GM18499 (cell line): Measurements from ENCODE around the gene MLN.

ENCODE experiments used
- ATAC-seq: cut with Tn5 transposase; IDR thresholded peaks from one replicate; pipeline ENCODE4 v1.9.1; 2021; ENCODE audit warnings: moderate number of reproducible peaks; ENCODE audit not compliant: insufficient read depth, unreplicated experiment

Gene MLN

DNA sequence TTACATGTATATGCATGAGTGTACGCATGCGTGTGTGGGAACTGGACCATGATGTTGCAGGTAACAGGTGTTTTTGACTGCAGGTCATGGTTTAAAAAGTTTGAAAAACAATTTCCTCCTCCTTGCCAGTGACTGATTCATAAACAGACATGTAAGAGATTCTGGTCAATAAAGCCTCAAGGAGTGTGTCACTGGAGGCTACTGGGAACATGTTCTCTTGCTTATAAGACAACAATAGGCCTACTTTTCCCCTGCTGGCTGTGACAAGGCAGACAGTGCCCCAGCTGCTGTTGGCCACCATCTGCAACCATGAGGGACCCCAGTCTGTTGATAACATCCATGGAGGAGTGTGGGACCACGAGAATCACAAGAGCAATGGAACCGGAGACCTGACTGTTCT lies 27.6 kb downstream of the MLN start:
- ATAC-seq = no peak

- ATAC-seq = no peak
Measured at GRCh38 chr6:33774774-33775173, 29.0 kb downstream of the MLN start.

DNA sequence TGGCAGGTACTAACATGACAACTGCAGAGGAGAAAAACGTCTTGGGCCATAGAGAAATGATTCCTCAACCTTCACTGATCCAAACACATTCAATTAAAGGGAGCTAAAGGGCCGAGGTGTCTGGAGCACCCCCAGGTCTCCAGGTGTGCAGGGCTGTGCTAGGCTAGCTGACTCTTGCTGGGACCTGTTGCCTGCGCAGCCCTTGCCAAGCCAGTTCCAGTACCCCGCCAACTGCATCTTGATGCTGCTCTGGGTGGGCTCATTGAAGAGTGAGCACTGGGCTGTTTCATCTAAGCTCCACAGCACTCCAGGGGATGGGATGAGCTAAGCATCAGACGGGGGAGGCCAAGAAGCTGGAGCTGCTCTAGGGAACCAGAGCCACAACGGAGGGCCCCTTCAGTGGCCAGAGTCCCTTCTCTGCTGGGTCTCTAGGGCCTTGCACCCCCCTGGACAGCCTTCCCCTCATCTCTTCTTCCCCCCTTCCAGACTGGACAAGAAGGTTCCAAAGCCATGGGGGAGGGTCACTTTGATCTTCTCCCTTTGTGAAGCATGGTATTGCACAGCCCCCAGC lies 30.8 kb downstream of the MLN start:
- ATAC-seq = no peak

DNA sequence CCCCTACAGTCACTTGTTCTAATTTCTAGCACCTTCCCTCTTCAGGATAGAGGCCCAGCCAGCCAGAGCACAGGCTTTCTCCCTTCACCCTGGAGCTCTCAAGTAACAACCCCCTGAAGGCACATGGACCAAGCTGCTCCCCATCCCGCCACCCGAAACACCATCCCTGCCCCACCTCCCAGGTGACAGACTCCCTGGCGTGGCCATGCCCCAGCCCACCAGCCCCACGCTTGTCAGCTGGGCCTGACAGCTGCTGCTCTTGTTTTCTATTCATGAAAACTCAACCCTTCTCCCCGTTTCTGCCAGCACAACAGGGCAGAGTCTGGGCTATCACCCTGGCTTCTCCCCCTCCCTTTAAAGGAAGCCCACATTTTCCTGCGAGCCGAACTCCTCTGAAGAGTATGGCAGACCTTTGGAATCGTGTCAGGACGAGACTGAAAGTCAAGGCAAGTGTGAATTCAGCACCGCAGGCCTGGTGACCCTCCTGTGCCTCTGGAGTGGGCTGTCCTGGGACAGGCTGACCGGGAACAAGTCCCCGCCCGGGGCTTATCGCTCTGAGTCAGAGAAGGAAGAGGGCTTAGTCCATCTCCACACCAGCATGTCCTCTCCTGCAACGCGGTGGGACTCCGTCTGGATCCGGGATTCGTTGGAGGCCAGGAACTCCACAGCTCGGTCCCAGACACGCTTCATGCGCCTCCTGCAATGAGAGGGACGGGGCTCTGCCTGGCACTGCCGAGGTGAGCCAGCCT lies 31.5 kb downstream of the MLN start:
- ATAC-seq = no peak

DNA sequence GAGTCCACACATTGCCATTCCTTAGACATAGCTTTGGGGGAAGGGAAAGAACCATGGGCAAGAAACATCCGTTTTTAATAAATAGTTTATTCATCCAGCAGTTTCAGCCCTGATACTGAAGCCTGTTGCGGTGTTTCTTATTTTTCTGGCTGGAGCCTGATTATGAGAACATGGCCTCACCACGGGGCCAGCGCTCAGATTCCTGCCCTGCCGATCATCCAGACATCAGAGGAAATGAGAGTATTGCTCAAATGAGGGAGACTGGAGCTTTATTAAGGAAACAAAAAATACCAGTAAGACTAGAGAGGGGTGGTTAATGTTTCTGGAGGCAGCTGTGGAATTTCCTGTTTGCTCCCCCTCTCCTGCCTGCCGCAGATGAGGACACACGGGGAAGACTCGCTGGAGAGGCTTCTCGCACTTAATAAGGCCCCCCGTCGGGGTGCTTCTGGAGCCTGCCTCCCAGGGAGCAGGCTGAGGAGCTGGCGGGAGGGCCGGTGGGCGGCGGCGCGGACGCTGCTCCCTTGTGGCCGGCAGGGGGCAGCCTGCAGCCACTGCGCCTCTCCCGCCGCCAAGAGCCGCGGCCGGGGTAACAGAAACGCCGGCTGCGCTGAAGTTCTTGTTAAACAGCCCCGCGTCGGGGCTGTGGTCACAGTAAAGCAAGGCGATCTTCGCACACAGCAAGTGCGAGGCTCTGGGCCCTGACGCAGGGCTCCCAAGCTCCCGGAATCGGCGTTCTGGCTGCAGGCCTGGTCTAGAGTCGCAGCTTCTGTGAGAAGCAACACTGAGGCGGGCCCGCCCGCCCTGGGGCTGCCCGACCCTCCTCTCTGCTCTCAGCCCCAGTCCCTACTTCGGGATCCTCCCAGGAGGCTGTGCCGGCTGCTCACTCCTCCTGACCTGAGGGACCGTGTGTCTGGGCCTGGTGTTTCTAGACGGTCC lies 32.4 kb downstream of the MLN start:
- no peak for ATAC-seq

GRCh38 chr6:33770833-33771145 lies 33.0 kb downstream of the MLN start:
- no peak for ATAC-seq

DNA sequence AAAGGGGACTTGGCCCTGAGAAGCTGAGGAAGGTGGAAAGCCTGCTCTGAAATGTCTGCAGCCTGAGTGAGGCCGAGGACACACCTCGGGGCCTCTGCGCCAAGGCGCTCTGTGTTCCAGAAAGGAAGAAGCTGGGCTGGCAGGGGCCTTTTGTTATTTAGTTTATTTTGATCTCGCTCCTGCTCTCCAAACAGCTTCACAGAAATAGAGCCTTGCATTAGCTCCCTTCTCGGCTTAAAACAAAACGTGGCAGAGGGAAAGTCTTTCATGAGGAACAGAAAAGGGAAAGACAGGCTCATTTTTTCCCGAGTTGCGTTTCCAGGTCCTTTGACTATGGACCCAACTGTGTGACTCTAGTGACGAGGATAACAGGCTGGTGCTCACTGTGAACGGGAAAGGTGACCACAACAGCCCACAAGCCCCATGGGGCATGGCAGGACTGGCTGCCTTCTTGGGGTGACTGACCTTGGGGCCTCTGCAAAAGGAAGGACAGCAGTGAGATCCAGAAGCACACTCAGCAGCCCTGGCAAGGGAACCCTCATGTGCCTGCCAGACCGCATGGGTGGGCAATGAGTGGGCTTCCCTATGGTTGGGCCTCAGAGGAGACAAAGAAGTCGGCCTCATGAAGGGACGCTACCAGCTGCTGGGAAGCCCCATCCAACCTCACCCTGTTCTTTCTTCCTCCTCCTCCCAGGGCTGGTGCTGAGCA lies 33.5 kb downstream of the MLN start:
- ATAC-seq = no peak

DNA sequence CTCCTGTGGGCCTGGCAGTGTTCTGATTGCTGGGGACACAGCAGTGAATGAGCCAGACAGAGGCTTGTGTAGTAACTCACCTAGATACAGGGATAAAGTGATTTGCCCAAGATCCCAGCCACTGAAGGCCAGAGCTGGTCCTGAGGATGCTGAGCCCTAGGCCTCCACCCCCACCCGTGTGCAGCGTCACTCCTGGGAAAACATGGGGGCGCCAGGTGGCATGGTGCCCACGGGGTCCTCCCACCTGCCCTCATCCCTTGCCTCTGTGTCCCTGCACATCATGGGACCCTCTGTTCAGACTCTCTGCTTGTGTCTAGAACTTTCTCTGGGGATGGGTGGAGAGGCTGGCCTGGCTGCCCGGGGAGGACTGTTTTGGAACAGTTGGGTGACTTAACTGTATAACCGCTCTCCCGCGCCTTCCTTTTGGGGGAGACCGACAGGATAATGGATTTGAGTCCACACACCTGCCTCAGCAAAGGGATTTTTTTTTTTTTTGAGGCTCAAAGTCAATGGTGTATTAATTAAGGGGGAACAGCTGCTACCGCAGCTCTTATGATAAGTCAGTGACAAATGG lies 34.5 kb downstream of the MLN start:
- ATAC-seq = no peak

DNA sequence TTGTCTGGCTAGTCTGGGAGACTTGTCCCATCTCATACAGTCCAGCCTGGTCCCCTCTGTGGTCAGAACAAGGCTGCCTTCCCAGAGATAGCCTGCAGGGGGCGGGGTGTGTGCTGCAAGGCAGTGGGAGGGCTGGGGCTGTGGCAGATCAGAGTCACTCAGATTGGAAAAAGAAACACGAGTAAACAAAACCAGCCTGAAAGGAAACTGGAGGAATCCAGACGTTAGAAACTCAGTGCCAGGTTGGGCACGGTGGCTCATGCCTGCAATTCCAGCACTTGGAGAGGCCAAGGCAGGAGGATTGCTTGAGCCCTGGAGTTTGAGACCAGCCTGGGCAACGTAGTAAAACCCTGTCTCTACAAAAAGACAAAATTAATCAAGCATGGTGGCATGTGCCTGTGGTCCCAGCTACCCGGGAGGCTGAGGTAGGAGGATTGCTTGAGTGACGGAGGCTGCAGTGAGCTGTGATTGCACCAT lies 35.1 kb downstream of the MLN start:
- ATAC-seq = no peak

- ATAC-seq = no peak
Measured at GRCh38 chr6:33766921-33767907, 36.6 kb downstream of the MLN start.

DNA sequence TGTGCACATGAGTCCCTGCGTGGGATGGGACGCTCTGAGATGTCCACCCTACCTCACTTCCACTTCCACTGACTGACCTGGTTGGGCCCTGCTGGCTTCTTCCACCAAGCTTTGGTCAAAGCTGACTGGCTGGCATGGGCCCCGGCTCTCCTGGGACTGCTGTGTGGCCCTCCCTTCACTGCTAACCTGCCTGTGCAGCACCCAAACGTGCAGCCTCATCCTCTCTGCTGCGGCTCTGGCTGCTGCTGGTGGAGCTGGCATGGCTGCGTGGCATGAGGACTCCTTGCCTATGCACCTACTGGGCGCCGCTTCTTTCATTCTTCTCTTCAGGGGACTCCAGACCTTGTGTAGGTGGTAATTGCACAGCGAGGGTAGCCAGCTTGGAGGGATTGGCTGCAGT lies 38.4 kb downstream of the MLN start:
- no peak for ATAC-seq

DNA sequence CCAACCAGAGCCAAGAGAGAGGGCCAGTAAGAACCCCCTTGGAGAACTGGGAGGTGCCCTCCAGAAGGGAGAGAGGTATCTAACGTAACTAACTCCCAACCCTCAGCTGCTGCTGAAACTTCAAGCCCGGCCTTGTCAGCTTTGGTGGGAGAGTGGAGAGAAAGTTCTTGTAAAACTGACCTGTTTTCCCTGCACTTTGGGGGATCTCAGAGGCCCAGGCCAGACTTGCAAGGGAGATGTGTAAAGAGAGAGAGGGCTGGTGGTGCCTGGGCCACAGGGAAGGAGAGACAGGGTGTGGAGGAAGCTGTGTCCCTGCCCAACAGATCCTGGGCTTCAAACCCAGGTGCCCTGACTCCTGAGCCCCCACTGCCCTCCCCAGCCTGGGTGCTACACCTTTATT lies 39.8 kb downstream of the MLN start:
- no peak for ATAC-seq

- no peak for ATAC-seq
Measured at GRCh38 chr6:33763483-33763882, 40.3 kb downstream of the MLN start.

GRCh38 chr6:33762713-33763112 lies 41.1 kb downstream of the MLN start:
- ATAC-seq = no peak

DNA sequence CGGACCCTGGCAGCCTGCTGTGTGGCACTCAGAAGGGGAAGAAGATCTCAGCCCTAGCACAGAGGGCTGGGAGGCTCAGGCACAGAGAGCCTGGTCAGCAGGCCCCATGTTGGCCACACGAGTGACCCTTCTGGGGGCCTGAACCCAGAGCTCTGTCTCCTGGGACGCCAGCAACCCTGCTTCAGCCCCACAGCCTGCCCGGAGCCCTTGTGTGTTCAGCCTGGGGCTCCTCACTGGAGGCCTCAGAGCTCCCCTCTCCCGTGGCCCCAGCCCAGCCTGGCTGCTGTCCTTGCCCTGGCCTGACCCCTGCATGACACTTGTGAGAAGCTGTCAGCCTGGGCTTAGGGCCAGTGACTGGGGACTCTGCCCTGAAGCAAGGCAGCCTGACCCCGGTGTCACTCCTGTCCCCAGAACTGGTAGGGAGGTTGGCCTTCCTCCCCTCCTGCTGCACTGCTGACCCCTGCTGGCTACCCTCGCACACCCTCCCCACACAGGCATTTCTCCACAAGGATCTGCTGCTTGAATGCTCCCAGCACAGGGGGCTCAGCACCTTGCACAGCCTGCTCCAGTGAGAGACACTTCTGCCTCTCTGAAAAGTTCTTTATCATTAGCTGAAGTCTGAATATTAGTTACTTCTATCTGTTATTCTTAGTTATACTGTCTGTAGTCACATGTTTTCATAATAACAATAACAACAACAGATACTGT lies 41.7 kb downstream of the MLN start:
- no peak for ATAC-seq

- no peak for ATAC-seq
Measured at GRCh38 chr6:33761581-33761921, 42.3 kb downstream of the MLN start.

- no peak for ATAC-seq
Measured at GRCh38 chr6:33759887-33760629, 43.7 kb downstream of the MLN start.

GRCh38 chr6:33758815-33759216 lies 45.0 kb downstream of the MLN start:
- ATAC-seq = no peak
